ENCODE results near the gene GAB3.

DNA sequence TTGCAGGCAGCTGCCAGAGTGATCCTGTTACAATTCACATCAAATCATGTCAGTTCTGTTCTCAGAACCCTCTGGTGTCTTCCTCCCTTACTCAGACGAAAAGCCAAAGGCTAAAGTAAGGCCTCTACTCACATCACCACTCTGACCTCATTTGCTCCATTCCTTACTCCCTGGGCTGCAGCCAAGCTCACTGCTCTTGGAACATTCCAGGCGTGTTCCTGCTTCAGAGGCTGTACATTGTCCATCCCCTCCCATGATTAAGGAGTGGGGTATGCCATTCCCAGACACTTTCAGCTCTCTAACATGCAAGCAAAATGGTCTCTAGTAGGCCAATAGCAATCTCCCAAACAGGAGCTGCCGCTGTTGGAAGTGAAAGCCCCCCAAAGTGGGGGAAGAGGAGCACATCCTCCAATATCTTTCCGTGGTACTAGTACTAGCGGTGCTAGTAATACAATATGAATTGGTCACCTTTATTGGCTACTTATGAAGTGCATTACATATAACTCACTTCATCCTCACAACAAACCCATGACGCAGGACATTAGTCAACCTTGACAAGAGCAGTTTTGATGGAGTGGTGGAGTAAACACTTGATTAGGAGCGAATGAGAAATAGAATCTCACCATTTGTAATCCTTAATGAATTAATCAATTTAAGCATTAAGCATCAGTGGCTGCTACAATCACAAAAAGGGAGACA lies 15.0 kb downstream of the GAB3 start:
- TF ChIP-seq POLR2A (IDR thresholded peaks at IDR 0.05): no peak
- TF ChIP-seq, protein P1, sequence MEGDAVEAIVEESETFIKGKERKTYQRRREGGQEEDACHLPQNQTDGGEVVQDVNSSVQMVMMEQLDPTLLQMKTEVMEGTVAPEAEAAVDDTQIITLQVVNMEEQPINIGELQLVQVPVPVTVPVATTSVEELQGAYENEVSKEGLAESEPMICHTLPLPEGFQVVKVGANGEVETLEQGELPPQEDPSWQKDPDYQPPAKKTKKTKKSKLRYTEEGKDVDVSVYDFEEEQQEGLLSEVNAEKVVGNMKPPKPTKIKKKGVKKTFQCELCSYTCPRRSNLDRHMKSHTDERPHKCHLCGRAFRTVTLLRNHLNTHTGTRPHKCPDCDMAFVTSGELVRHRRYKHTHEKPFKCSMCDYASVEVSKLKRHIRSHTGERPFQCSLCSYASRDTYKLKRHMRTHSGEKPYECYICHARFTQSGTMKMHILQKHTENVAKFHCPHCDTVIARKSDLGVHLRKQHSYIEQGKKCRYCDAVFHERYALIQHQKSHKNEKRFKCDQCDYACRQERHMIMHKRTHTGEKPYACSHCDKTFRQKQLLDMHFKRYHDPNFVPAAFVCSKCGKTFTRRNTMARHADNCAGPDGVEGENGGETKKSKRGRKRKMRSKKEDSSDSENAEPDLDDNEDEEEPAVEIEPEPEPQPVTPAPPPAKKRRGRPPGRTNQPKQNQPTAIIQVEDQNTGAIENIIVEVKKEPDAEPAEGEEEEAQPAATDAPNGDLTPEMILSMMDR (IDR thresholded peaks at IDR 0.05): no peak

All from gastroesophageal sphincter (tissue), 3 donors.